ENCODE data around the gene SDK1. TPM values are rescaled to one million over a fixed set of nuclear protein-coding genes. Genes with fewer than 3 reads are reported as not detected.
"Not testable (repeated sequence)": the region's sequence is repeated elsewhere in the genome, so short reads cannot be mapped to it uniquely, and the experiment has no call there.

The SDK1 gene
- total RNA-seq, 1 donor = 0.43 TPM

- TF ChIP-seq CTCF (IDR thresholded peaks at IDR 0.05; ENCODE audit: insufficient read depth, low read depth, low read length) = no peak
- DNase-seq (ENCODE audit: low read depth) = no peak
- H3K4me3 ChIP-seq (ENCODE audit: low read depth, low read length) = no peak overlapping the region
Measured at GRCh38 chr7:3754493-3755341, 453.7 kb downstream of the SDK1 start.

- not testable (repeated sequence) for H3K4me3 ChIP-seq (ENCODE audit: low read depth, low read length); DNase-seq (ENCODE audit: low read depth)
Measured at GRCh38 chr7:3755778-3756453, 454.9 kb downstream of the SDK1 start.

GRCh38 chr7:3757059-3757458, 456.0 kb downstream of the SDK1 start:
- no peak overlapping the region for H3K4me3 ChIP-seq (ENCODE audit: low read depth, low read length)
- DNase-seq (ENCODE audit: low read depth) = no peak
- no peak for TF ChIP-seq CTCF (IDR thresholded peaks at IDR 0.05; ENCODE audit: insufficient read depth, low read depth, low read length)

- DNase-seq (ENCODE audit: low read depth) = peak; percentile 27
- no peak overlapping the region for H3K4me3 ChIP-seq (ENCODE audit: low read depth, low read length)
- TF ChIP-seq CTCF (IDR thresholded peaks at IDR 0.05; ENCODE audit: insufficient read depth, low read depth, low read length) = no peak
Measured at GRCh38 chr7:3760651-3761050, 459.6 kb downstream of the SDK1 start.

GRCh38 chr7:3762146-3762831, 461.2 kb downstream of the SDK1 start:
- no peak for DNase-seq (ENCODE audit: low read depth)
- H3K4me3 ChIP-seq (ENCODE audit: low read depth, low read length) = no peak overlapping the region
- TF ChIP-seq CTCF (IDR thresholded peaks at IDR 0.05; ENCODE audit: insufficient read depth, low read depth, low read length) = no peak

GRCh38 chr7:3767917-3768777, 467.1 kb downstream of the SDK1 start:
- DNase-seq (ENCODE audit: low read depth) = no peak
- no peak for TF ChIP-seq CTCF (IDR thresholded peaks at IDR 0.05; ENCODE audit: insufficient read depth, low read depth, low read length)
- H3K4me3 ChIP-seq (ENCODE audit: low read depth, low read length) = no peak overlapping the region
